Duodenal mucosa (tissue), 2 donors: ENCODE results near the gene GFI1.
A peak's percentile ranks its signal among the peaks of the same experiment; 100 is the strongest.

ENCODE experiments used
- H3K27ac ChIP-seq: one replicate; pipeline ENCODE4 v1.7.0; 2013; ENCODE audit warnings: low read depth, low read length
- H3K27me3 ChIP-seq, 2 donors: one replicate each; pipeline ENCODE4 v1.7.0; 2013; ENCODE audit warnings: low read length in 2 of 2, control low read depth in 1 of 2; ENCODE audit not compliant: insufficient read depth in 2 of 2, control insufficient read depth in 1 of 2
- H3K36me3 ChIP-seq, 2 donors: one replicate each; pipeline ENCODE4 v1.7.0; 2013; ENCODE audit warnings: low read length in 2 of 2, control low read depth in 1 of 2; ENCODE audit not compliant: insufficient read depth in 2 of 2, control insufficient read depth in 1 of 2
- H3K4me1 ChIP-seq, 2 donors: one replicate each; pipeline ENCODE4 v1.7.0; 2013; ENCODE audit warnings: low read length in 2 of 2, control low read depth in 1 of 2; ENCODE audit not compliant: insufficient read depth in 2 of 2, control insufficient read depth in 1 of 2
- H3K4me3 ChIP-seq, 2 donors: one replicate each; pipeline ENCODE4 v1.7.0; 2013; ENCODE audit warnings: low read length in 2 of 2, low read depth in 1 of 2
- H3K9ac ChIP-seq, 2 donors: one replicate each; pipeline ENCODE4 v1.7.0; 2013; ENCODE audit warnings: low read length in 2 of 2, low read depth in 1 of 2
- H3K9me3 ChIP-seq, 2 donors: one replicate each; pipeline ENCODE4 v1.7.0; 2013; ENCODE audit warnings: low read length in 2 of 2, control low read depth in 1 of 2; ENCODE audit not compliant: control insufficient read depth in 1 of 2

GFI1 gene

DNA sequence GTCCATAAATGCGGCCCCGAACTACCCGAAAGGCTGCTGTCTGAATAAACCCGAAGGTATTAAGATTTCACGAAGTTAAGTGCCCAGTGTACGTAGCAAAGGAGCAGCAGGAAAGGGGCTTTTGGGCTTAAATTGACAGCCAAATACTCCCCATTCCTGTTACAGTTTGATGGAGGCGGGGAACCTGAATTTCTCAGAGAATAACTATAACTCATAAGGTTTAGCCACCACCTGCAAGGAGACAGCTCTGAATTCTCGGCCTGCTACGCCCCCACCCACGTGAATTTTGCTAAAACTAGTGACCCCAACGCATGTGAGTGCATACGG is 5.2 kb downstream of the GFI1 start:
- peaks cover 0 to 4% of the 10 kb centered on the region in 2 donors for H3K36me3 ChIP-seq
- H3K4me1 ChIP-seq, result peaks cover 30 to 49% of the 10 kb centered on the region in 2 donors
- H3K9me3 ChIP-seq, result no peaks in the 10 kb centered on the region
- peaks cover 41 to 66% of the 10 kb centered on the region in 2 donors for H3K27me3 ChIP-seq
- no peak overlapping the region for H3K9ac ChIP-seq
- no peak overlapping the region for H3K27ac ChIP-seq
- peak overlapping the region; percentile 72 to 76 for H3K4me3 ChIP-seq

DNA sequence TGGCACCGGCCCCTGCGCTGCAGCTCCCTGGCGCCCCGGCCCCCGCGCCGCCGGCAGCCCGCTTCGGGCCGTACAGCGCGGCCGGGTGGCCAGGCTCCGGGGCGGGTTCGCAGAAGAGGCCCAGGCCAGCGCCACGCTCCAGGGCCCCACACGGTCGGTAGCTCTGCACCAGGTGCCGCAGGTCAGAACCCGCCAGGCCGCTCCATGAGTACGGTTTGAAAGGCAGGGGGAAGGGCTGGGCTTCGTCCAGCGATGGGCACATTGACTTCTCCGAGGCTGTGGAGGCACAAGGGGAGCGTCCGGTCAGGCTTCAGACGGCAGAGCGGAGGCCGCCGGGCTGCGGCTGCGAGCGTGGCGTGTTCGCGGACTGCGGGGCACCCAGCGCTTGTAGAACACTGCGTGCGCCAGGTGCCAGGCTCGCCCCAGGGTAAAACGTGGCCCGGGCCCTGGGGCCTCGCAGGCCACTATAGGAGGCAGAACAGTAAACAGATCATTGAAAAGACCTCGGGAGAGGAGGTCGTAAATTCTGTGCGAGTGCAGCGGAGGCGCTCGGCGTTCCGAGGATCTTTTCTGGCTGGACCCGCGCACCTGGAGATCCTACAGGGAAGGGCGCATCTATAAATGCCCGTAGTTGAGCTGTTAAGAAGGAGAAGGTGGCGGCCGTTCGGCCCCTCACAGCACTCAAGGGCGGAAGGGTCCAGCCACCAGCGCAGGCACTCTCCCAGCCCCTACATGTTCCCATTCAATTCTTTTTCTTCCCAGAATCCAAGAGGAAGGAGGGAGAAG is 5.7 kb downstream of the GFI1 start:
- Histone ChIP-seq H3K4me3 (peak overlapping the region; percentile 45 to 72), H3K36me3 (peaks cover 0 to 4% of the 10 kb centered on the region in 2 donors), H3K27me3 (peaks cover 41 to 68% of the 10 kb centered on the region in 2 donors), H3K9me3 (no peaks in the 10 kb centered on the region), H3K4me1 (peaks cover 30 to 54% of the 10 kb centered on the region in 2 donors), H3K9ac (no peak overlapping the region), H3K27ac (no peak overlapping the region)

GRCh38 chr1:92480200-92480812 is 6.4 kb downstream of the GFI1 start:
- Histone ChIP-seq H3K36me3 (peaks cover 0 to 4% of the 10 kb centered on the region in 2 donors), H3K4me1 (peaks cover 30 to 49% of the 10 kb centered on the region in 2 donors), H3K27me3 (peaks cover 41 to 64% of the 10 kb centered on the region in 2 donors), H3K27ac (no peak overlapping the region), H3K4me3 (peak overlapping the region in 1 of 2 donors; percentile 3), H3K9me3 (no peaks in the 10 kb centered on the region), H3K9ac (no peak overlapping the region)

GRCh38 chr1:92479587-92479986 is 7.1 kb downstream of the GFI1 start:
- H3K27me3 ChIP-seq, result peaks cover 35 to 57% of the 10 kb centered on the region in 2 donors
- H3K4me1 ChIP-seq, result peaks cover 26 to 41% of the 10 kb centered on the region in 2 donors
- peaks cover 0 to 4% of the 10 kb centered on the region in 2 donors for H3K36me3 ChIP-seq
- H3K9ac ChIP-seq, result no peak overlapping the region
- H3K9me3 ChIP-seq, result no peaks in the 10 kb centered on the region
- H3K27ac ChIP-seq, result no peak overlapping the region
- H3K4me3 ChIP-seq, result no peak overlapping the region

DNA sequence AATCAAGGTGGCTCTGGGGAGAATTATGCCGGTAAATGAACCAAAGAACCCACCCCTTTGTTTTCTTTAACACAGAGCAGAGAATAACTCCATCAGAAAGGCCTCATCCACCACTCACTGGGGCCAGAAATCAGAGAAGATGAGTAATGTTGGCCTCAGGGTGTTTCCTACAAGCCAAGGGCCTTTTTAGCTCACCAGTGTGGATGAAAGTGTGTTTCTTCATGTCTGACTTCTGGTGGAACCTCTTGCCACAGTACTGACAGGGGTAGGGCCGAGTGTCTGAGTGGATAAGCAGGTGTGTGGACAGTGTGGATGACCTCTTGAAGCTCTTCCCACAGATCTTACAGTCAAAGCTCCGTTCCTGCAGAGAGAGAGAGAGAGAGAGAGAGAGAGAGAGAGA is 8.3 kb downstream of the GFI1 start:
- H3K9ac ChIP-seq, result no peak overlapping the region
- peaks cover 16 to 30% of the 10 kb centered on the region in 2 donors for H3K4me1 ChIP-seq
- peaks cover 0 to 4% of the 10 kb centered on the region in 2 donors for H3K36me3 ChIP-seq
- H3K27me3 ChIP-seq, result peaks cover 27 to 45% of the 10 kb centered on the region in 2 donors
- no peak overlapping the region for H3K4me3 ChIP-seq
- H3K27ac ChIP-seq, result no peak overlapping the region
- H3K9me3 ChIP-seq, result no peaks in the 10 kb centered on the region

DNA sequence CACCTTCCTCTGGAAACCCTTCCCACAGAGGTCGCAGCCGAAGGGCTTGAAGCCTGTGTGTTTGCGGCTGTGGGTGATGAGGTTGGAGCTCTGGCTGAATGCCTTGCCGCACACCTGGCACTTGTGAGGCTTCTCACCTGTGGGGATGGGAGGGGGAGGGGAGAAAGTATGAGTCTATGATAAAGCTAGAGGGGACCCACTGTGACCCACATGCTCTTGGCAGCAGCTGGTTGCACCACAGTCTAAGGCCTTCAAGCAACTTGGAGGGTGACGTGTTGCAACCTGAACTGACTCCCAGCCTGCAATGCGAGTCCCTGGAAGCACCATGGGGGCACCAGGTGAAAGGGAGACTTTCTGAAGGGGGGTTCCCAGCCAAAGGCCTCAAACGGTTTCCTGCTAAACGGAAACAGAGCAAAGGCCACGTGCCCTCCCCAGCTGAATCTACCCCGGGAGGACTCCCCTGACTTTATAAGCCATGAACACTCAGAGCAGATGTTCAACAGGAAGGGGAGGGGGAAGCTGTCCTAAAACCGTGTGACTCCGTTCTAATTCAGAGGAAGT is 10.6 kb downstream of the GFI1 start:
- no peak overlapping the region for H3K4me3 ChIP-seq
- peaks cover 0 to 4% of the 10 kb centered on the region in 2 donors for H3K36me3 ChIP-seq
- no peak overlapping the region for H3K27ac ChIP-seq
- peak overlapping the region in 1 of 2 donors; percentile 9 for H3K9ac ChIP-seq
- H3K4me1 ChIP-seq, result peaks cover 0 to 11% of the 10 kb centered on the region in 2 donors
- peaks cover 13 to 23% of the 10 kb centered on the region in 2 donors for H3K27me3 ChIP-seq
- no peaks in the 10 kb centered on the region for H3K9me3 ChIP-seq

- no peak overlapping the region for H3K9ac ChIP-seq
- H3K36me3 ChIP-seq, result peaks cover 0 to 4% of the 10 kb centered on the region in 2 donors
- no peak overlapping the region for H3K27ac ChIP-seq
- no peaks in the 10 kb centered on the region for H3K9me3 ChIP-seq
- H3K27me3 ChIP-seq, result peaks cover 8 to 15% of the 10 kb centered on the region in 2 donors
- H3K4me3 ChIP-seq, result no peak overlapping the region
- peaks cover 0 to 8% of the 10 kb centered on the region in 2 donors for H3K4me1 ChIP-seq
These were observed 11.7 kb downstream of the GFI1 start for GRCh38 chr1:92475029-92475428.

DNA sequence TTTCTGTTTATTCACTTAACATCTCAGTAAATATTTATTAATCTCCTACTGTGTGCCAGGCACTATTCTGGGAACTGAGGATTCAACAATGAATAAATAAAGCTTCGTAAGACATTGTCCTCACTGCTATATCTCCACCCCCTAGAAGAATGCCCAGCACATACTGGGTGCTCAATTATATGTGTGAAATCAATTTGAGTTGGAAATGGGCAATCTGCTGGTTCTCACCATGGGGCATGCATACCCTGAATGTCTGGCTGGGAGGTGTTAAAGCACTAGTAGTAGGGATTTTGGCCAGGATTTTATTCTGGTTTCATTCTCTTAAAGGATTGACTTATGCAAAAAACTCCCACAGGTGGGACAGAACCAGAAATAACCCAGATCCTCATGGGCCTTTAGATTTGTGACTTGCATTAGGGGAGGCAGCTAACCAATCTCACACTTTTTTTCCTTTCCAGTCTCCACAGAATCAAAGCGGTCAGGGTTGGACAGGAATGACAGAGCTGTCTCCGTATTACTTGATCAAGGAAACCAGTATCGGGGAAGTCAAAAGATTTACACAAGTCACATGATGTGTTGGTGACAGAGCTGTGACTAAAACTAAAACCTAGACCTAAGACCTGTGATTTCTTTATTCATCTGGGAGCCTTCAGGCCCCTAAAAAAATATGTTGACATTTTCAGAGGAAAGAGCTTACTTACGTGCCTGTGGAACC is 12.8 kb downstream of the GFI1 start:
- no peaks in the 10 kb centered on the region for H3K9me3 ChIP-seq
- H3K27me3 ChIP-seq, result peaks cover 4 to 11% of the 10 kb centered on the region in 2 donors
- H3K27ac ChIP-seq, result no peak overlapping the region
- H3K4me1 ChIP-seq, result peaks cover 0 to 8% of the 10 kb centered on the region in 2 donors
- peaks cover 0 to 4% of the 10 kb centered on the region in 2 donors for H3K36me3 ChIP-seq
- H3K4me3 ChIP-seq, result no peak overlapping the region
- no peak overlapping the region for H3K9ac ChIP-seq

DNA sequence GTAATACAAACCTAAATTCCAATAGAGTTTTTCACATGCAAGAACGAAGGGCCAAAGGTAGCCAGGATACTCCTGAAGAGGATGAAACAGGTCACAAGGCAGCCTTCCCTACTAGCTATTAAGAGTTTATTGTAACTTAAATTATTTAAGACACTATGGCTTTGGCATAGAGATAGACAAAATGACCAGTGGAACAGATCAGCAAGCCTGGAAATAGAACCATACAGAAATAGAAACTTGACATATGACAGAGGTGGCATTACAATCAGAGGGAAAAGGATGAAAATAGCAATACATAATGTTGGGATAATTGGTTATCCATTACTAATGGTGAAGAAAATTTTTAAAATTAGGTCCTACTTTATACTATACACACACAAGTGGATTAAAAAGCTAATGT is 16.5 kb downstream of the GFI1 start:
- Histone ChIP-seq H3K9ac (no peak overlapping the region), H3K36me3 (no peaks in the 10 kb centered on the region), H3K9me3 (no peaks in the 10 kb centered on the region), H3K27me3 (no peaks in the 10 kb centered on the region), H3K4me1 (no peaks in the 10 kb centered on the region), H3K27ac (no peak overlapping the region), H3K4me3 (no peak overlapping the region)
